Activated B cell treated with CpG ODN at 0.5 μM for 24 hours (primary cell): Measurements from ENCODE around the gene ARHGEF17. TPM values are rescaled to one million over a fixed set of nuclear protein-coding genes. Genes with fewer than 3 reads are reported as not detected.

Source experiments
- ATAC-seq: fragments of 200-7000 bp; cut with Tn5 transposase; one replicate; pipeline ENCODE4 v1.10.0; 2021; ENCODE audit warnings: low read depth, mild to moderate bottlenecking, moderate library complexity
- CTCF ChIA-PET: fragments of 350-600 bp; sonication (Branson Sonifier 250); formaldehyde crosslinking; loops from one replicate; lab custom pipeline; 2021; ENCODE audit warnings: antibody characterized with exemption; lab: Charles Lee
- POLR2A ChIA-PET: fragments of 350-600 bp; sonication (Branson Sonifier 250); formaldehyde crosslinking; loops from one replicate; lab custom pipeline; 2021; ENCODE audit warnings: antibody characterized with exemption; lab: Charles Lee
- DNase-seq: peaks from one replicate; pipeline ENCODE4 v3.0.0; 2022
- H3K27ac Mint-ChIP-seq: one replicate; pipeline ENCODE4 v1.8.0; 2020; ENCODE audit warnings: mixed read lengths
- H3K27me3 Mint-ChIP-seq: one replicate; pipeline ENCODE4 v1.8.0; 2021; ENCODE audit warnings: mixed read lengths
- H3K36me3 Mint-ChIP-seq: one replicate; pipeline ENCODE4 v1.8.0; 2021; ENCODE audit warnings: low read depth, mixed read lengths
- H3K4me1 Mint-ChIP-seq: one replicate; pipeline ENCODE4 v1.8.0; 2021; ENCODE audit warnings: mixed read lengths
- H3K4me3 Mint-ChIP-seq: one replicate; pipeline ENCODE4 v1.8.0; 2020; ENCODE audit warnings: mild to moderate bottlenecking, mixed read lengths
- H3K9me3 Mint-ChIP-seq: one replicate; pipeline ENCODE4 v1.8.0; 2020; ENCODE audit warnings: mixed read lengths
- CTCF ChIP-seq: fragments of 200-600 bp; IDR thresholded peaks from one replicate; pipeline ENCODE4 v1.8.0; 2022; ENCODE audit warnings: antibody characterized with exemption, mild to moderate bottlenecking
- intact Hi-C: fragments of 100-400 bp; cut with micrococcal nuclease; formaldehyde crosslinking; loops from one replicate; pipeline ENCODE4 v1.15.1; 2024
- total RNA-seq: library from RNA; stranded (reverse); gene quantifications from 2 replicates; pipeline ENCODE4 v1.2.3, GENCODE V29; 2022

ARHGEF17 gene
- total RNA-seq, 1 donor from 2014 or later = 0.02 TPM

- ChIA-PET POLR2A (interaction anchor here (0.6 to 1.4 kb wide), 2 partner anchors 44 kb away, joined by 3 to 4 read pairs; no protein-coding TSS in a partner anchor), CTCF (interaction anchor here (0.7 to 6.2 kb wide), 9 partner anchors 11 to 312 kb away, joined by 3 to 148 read pairs (median 5); no protein-coding TSS in a partner anchor)
- ATAC-seq = no peak
Observed at GRCh38 chr11:73349633-73350032, 41.6 kb downstream of the ARHGEF17 start.

GRCh38 chr11:73350908-73351636 is 43.0 kb downstream of the ARHGEF17 start:
- Mint-ChIP-seq H3K4me3 (no peak overlapping the region), H3K27ac (peak overlapping the region; percentile 33), H3K9me3 (no peaks in the 10 kb centered on the region), H3K4me1 (no peaks in the 10 kb centered on the region), H3K36me3 (no peaks in the 10 kb centered on the region), H3K27me3 (no peaks in the 10 kb centered on the region)
- CTCF ChIA-PET = interaction anchor here (0.6 to 6.2 kb wide), 35 partner anchors 9 to 310 kb away, joined by 3 to 148 read pairs (median 5); partner anchors contain the start of genes ARHGEF17 and RELT
- peak; percentile 38 for DNase-seq
- POLR2A ChIA-PET = interaction anchor here (1.0 to 2.5 kb wide), 4 partner anchors 12 to 41 kb away, joined by 3 to 22 read pairs (median 5); no protein-coding TSS in a partner anchor
- intact Hi-C loops = loop anchor here (1.0 to 2.0 kb wide), 4 partner anchors 16 to 310 kb away; partner anchors contain the start of gene RELT
- peak; percentile 94 for ATAC-seq
- peak; percentile 97 for TF ChIP-seq CTCF

More at GRCh38 chr11:73349633-73350032, 41.6 kb downstream of the ARHGEF17 start:
- intact Hi-C loops = loop anchor here (2.0 kb wide), 1 partner anchor 17 kb away; no protein-coding TSS in a partner anchor
- H3K27me3 Mint-ChIP-seq = peaks cover under 1% of the 10 kb centered on the region
- no peak overlapping the region for H3K27ac Mint-ChIP-seq
- no peak for TF ChIP-seq CTCF
- H3K4me3 Mint-ChIP-seq = no peak overlapping the region
- H3K4me1 Mint-ChIP-seq = no peaks in the 10 kb centered on the region
- no peak for DNase-seq
- no peaks in the 10 kb centered on the region for H3K36me3 Mint-ChIP-seq
- H3K9me3 Mint-ChIP-seq = no peaks in the 10 kb centered on the region

GRCh38 chr11:73353422-73353821 is 45.3 kb downstream of the ARHGEF17 start:
- ChIA-PET POLR2A (no interaction called here), CTCF (interaction anchor here (2.9 to 6.2 kb wide), 3 partner anchors 31 to 308 kb away, joined by 23 to 148 read pairs (median 91); no protein-coding TSS in a partner anchor)
- ATAC-seq (no peak), DNase-seq (no peak)
- Mint-ChIP-seq H3K4me1 (no peaks in the 10 kb centered on the region), H3K27ac (no peak overlapping the region), H3K4me3 (no peak overlapping the region), H3K27me3 (no peaks in the 10 kb centered on the region), H3K9me3 (no peaks in the 10 kb centered on the region), H3K36me3 (no peaks in the 10 kb centered on the region)
- intact Hi-C loops = no loop called here
- TF ChIP-seq CTCF = no peak

GRCh38 chr11:73355109-73355508 is 47.0 kb downstream of the ARHGEF17 start:
- TF ChIP-seq CTCF = no peak
- ChIA-PET CTCF (no interaction called here), POLR2A (interaction anchor here (0.6 kb wide), 1 partner anchor 32 kb away, joined by 3 read pairs; no protein-coding TSS in a partner anchor)
- Mint-ChIP-seq H3K36me3 (no peaks in the 10 kb centered on the region), H3K27ac (no peak overlapping the region), H3K27me3 (no peaks in the 10 kb centered on the region), H3K4me1 (no peaks in the 10 kb centered on the region), H3K4me3 (no peak overlapping the region), H3K9me3 (no peaks in the 10 kb centered on the region)
- intact Hi-C loops = no loop called here
- DNase-seq (no peak), ATAC-seq (no peak)
